Kidney tubule cell (primary cell): ENCODE measurements around the gene CTNNA2.

ENCODE experiments used
- DNase-seq: peaks from one replicate; pipeline ENCODE4 v3.0.0-alpha.2; 2018; ENCODE audit warnings: low spot score

CTNNA2 gene

GRCh38 chr2:80568011-80568410 is 1055.2 kb downstream of the CTNNA2 start:
- peak; percentile 13 for DNase-seq

GRCh38 chr2:80573167-80573566 is 1060.3 kb downstream of the CTNNA2 start:
- no peak for DNase-seq

GRCh38 chr2:80573950-80574349 is 1061.1 kb downstream of the CTNNA2 start:
- DNase-seq = peak; percentile 59

- DNase-seq = no peak
These were observed 1066.9 kb downstream of the CTNNA2 start for GRCh38 chr2:80579756-80580155.

GRCh38 chr2:80591233-80591632 is 1078.4 kb downstream of the CTNNA2 start:
- DNase-seq = no peak

- no peak for DNase-seq
These were observed 1079.3 kb downstream of the CTNNA2 start for GRCh38 chr2:80592106-80592505.

- no peak for DNase-seq
These were observed 1097.3 kb downstream of the CTNNA2 start for GRCh38 chr2:80610108-80610507.

GRCh38 chr2:80621656-80622055 is 1108.8 kb downstream of the CTNNA2 start:
- DNase-seq = no peak

GRCh38 chr2:80624062-80624461 is 1111.2 kb downstream of the CTNNA2 start:
- no peak for DNase-seq

- DNase-seq = no peak
These were observed 1121.7 kb downstream of the CTNNA2 start for GRCh38 chr2:80634590-80634989.

GRCh38 chr2:80638783-80639182 is 1125.9 kb downstream of the CTNNA2 start:
- no peak for DNase-seq

GRCh38 chr2:80642465-80642864 is 1129.6 kb downstream of the CTNNA2 start:
- no peak for DNase-seq

GRCh38 chr2:80643598-80643997 is 1130.7 kb downstream of the CTNNA2 start:
- peak; percentile 6 for DNase-seq

- DNase-seq = no peak
These were observed 1138.6 kb downstream of the CTNNA2 start for GRCh38 chr2:80651435-80651834.

- DNase-seq = no peak
These were observed 1142.4 kb downstream of the CTNNA2 start for GRCh38 chr2:80655265-80655664.

GRCh38 chr2:80670763-80671162 is 1157.9 kb downstream of the CTNNA2 start:
- DNase-seq = no peak

GRCh38 chr2:80687524-80687923 is 1174.7 kb downstream of the CTNNA2 start:
- DNase-seq = no peak

- DNase-seq = no peak
These were observed 1176.3 kb downstream of the CTNNA2 start for GRCh38 chr2:80689106-80689505.
